OCI-LY7 (cell line): ENCODE results near the gene PHACTR3. TPM values are rescaled to one million over a fixed set of nuclear protein-coding genes. Genes with fewer than 3 reads are reported as not detected.

Source experiments
- BruUV-seq: library from RNA; stranded (reverse); fragments of 400-500 nt; replicated peaks from 2 replicates; lab custom pipeline; 2021; lab: Mats Ljungman, UMichigan
- CTCF ChIA-PET: fragments of 300-600 bp; sonication (Branson Sonifier 250); formaldehyde crosslinking; loops from one replicate; lab custom pipeline; 2022; ENCODE audit warnings: antibody characterized with exemption; ENCODE audit not compliant: unreplicated experiment; lab: Charles Lee
- POLR2A ChIA-PET: fragments of 300-600 bp; sonication (Branson Sonifier 250); formaldehyde crosslinking; loops from one replicate; lab custom pipeline; 2022; ENCODE audit warnings: antibody characterized with exemption; lab: Charles Lee
- DNase-seq: peaks from one replicate; pipeline ENCODE4 v3.0.0-alpha.2; 2015; ENCODE audit warnings: low spot score
- H2AFZ ChIP-seq: fragments of 200-600 bp; sonication (generic), shearing (Covaris generic); 2 replicates; pipeline ENCODE4 v1.6.1; 2014; ENCODE audit warnings: mild to moderate bottlenecking, antibody characterized with exemption, low read length, moderate library complexity
- H3K27ac ChIP-seq: fragments of 200-600 bp; sonication (generic); 2 replicates; pipeline ENCODE4 v1.5.1; 2014; ENCODE audit warnings: mixed run types, low read depth, mild to moderate bottlenecking, moderate library complexity, low read length, inconsistent platforms; ENCODE audit not compliant: poor library complexity, severe bottlenecking
- H3K36me3 ChIP-seq: fragments of 200-600 bp; sonication (generic); 2 replicates; pipeline ENCODE4 v1.6.1; 2014; ENCODE audit warnings: mild to moderate bottlenecking, antibody characterized with exemption, low read length, moderate library complexity, mixed read lengths; ENCODE audit not compliant: insufficient read depth
- H3K4me1 ChIP-seq: fragments of 200-600 bp; sonication (generic); 2 replicates; pipeline ENCODE4 v1.5.1; 2014; ENCODE audit warnings: mild to moderate bottlenecking, low read length; ENCODE audit not compliant: insufficient read depth, poor library complexity, severe bottlenecking
- H3K4me2 ChIP-seq: fragments of 200-600 bp; sonication (generic); 2 replicates; pipeline ENCODE4 v1.6.1; 2014; ENCODE audit warnings: mild to moderate bottlenecking, low read length
- H3K4me3 ChIP-seq: fragments of 200-600 bp; sonication (generic); 2 replicates; pipeline ENCODE4 v1.5.1; 2014; ENCODE audit warnings: mild to moderate bottlenecking, low read depth, low read length; ENCODE audit not compliant: poor library complexity, severe bottlenecking
- H3K79me2 ChIP-seq: fragments of 200-600 bp; sonication (generic); 2 replicates; pipeline ENCODE4 v1.6.1; 2016; ENCODE audit warnings: low read depth, mild to moderate bottlenecking, low read length, moderate library complexity, mixed read lengths; ENCODE audit not compliant: insufficient read depth
- H3K9me2 ChIP-seq: fragments of 200-600 bp; sonication (generic); 2 replicates; pipeline ENCODE4 v1.6.1; 2016; ENCODE audit warnings: mild to moderate bottlenecking, low read length, mixed read lengths; ENCODE audit not compliant: insufficient read depth
- H3K9me3 ChIP-seq: fragments of 200-600 bp; sonication (generic); 2 replicates; pipeline ENCODE4 v1.6.1; 2014; ENCODE audit warnings: mild to moderate bottlenecking, mixed run types, low read length, mixed read lengths
- H4K20me1 ChIP-seq: fragments of 200-600 bp; sonication (generic); 2 replicates; pipeline ENCODE4 v1.6.1; 2014; ENCODE audit warnings: mild to moderate bottlenecking, antibody characterized with exemption, low read length, moderate library complexity, mixed read lengths; ENCODE audit not compliant: insufficient read depth
- EZH2phosphoT487 ChIP-seq: fragments of 200-600 bp; sonication (generic); IDR thresholded peaks from 2 replicates; pipeline ENCODE4 v1.6.1; 2018; ENCODE audit warnings: low read depth, borderline replicate concordance, mild to moderate bottlenecking, mixed run types, antibody characterized with exemption, low read length, moderate library complexity, mixed read lengths
- intact Hi-C: fragments of 100-400 bp; cut with micrococcal nuclease; formaldehyde crosslinking; loops from one replicate; pipeline ENCODE4 v1.10.0; 2022; ENCODE audit not compliant: unreplicated experiment
- total RNA-seq, 2 experiments: library from RNA; depleted of rRNA in 1 of 2; stranded (reverse); fragments of >200 nt in 1 of 2; shearing (Covaris generic) in 1 of 2; gene quantifications; 2 replicates each; pipeline ENCODE4 v1.2.3, GENCODE V29; 2014 to 2022
- TF ChIP-seq, protein P1 (sequence below): fragments of 200-600 bp; sonication (generic); conservative IDR thresholded peaks from 2 replicates; pipeline ENCODE4 v1.5.1; 2014; ENCODE audit warnings: mild to moderate bottlenecking, antibody characterized with exemption, low read length, moderate library complexity, mixed read lengths

PHACTR3 gene
- total RNA-seq, 2 experiments from 2014 or later: 0.32 TPM; not detected in 1

GRCh38 chr20:59668926-59669850, 64.8 kb downstream of the PHACTR3 start:
- CTCF ChIA-PET: interaction anchor here (0.5 to 0.6 kb wide), 2 partner anchors 288 to 1738 kb away, joined by 3 read pairs; no protein-coding TSS in a partner anchor

GRCh38 chr20:59670786-59671492, 66.6 kb downstream of the PHACTR3 start:
- Histone ChIP-seq H4K20me1 (no peaks in the 10 kb centered on the region), H3K4me1 (no peaks in the 10 kb centered on the region), H3K27ac (no peak overlapping the region), H3K79me2 (no peaks in the 10 kb centered on the region), H3K36me3 (no peaks in the 10 kb centered on the region), H3K4me2 (no peak overlapping the region), H3K4me3 (no peak overlapping the region), H3K9me2 (no peaks in the 10 kb centered on the region), H3K9me3 (no peaks in the 10 kb centered on the region), H2AFZ (no peak overlapping the region)
- intact Hi-C loops: no loop called here
- DNase-seq: no peak
- ChIA-PET CTCF (no interaction called here), POLR2A (interaction anchor here (0.6 kb wide), 1 partner anchor 1056 kb away, joined by 3 read pairs; no protein-coding TSS in a partner anchor)
- BruUV-seq: no TSS peak
- TF ChIP-seq, protein P1, sequence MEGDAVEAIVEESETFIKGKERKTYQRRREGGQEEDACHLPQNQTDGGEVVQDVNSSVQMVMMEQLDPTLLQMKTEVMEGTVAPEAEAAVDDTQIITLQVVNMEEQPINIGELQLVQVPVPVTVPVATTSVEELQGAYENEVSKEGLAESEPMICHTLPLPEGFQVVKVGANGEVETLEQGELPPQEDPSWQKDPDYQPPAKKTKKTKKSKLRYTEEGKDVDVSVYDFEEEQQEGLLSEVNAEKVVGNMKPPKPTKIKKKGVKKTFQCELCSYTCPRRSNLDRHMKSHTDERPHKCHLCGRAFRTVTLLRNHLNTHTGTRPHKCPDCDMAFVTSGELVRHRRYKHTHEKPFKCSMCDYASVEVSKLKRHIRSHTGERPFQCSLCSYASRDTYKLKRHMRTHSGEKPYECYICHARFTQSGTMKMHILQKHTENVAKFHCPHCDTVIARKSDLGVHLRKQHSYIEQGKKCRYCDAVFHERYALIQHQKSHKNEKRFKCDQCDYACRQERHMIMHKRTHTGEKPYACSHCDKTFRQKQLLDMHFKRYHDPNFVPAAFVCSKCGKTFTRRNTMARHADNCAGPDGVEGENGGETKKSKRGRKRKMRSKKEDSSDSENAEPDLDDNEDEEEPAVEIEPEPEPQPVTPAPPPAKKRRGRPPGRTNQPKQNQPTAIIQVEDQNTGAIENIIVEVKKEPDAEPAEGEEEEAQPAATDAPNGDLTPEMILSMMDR: no peak
- TF ChIP-seq EZH2phosphoT487: no peak

More at GRCh38 chr20:59668926-59669850, 64.8 kb downstream of the PHACTR3 start:
- no TSS peak for BruUV-seq
- intact Hi-C loops: no loop called here
- H4K20me1 ChIP-seq: no peaks in the 10 kb centered on the region
- TF ChIP-seq, protein P1: no peak
- TF ChIP-seq EZH2phosphoT487: no peak
- no peak for DNase-seq
- H3K27ac ChIP-seq: no peak overlapping the region
- H3K4me2 ChIP-seq: no peak overlapping the region
- H3K36me3 ChIP-seq: no peaks in the 10 kb centered on the region
- POLR2A ChIA-PET: interaction anchor here (0.9 kb wide), 1 partner anchor 9 kb away, joined by 3 read pairs; no protein-coding TSS in a partner anchor
- H3K9me2 ChIP-seq: no peaks in the 10 kb centered on the region
- no peak overlapping the region for H3K4me3 ChIP-seq
- H3K9me3 ChIP-seq: no peaks in the 10 kb centered on the region
- no peaks in the 10 kb centered on the region for H3K79me2 ChIP-seq
- H3K4me1 ChIP-seq: no peaks in the 10 kb centered on the region
- no peak overlapping the region for H2AFZ ChIP-seq
